Smooth muscle cell (in vitro differentiated cells): ENCODE measurements around the gene MYO1D. TPM values are rescaled to one million over a fixed set of nuclear protein-coding genes. Genes with fewer than 3 reads are reported as not detected.

Experiments used
- DNase-seq: peaks from one replicate; lab custom pipeline; 2025; ENCODE audit not compliant: unreplicated experiment; lab: John Stamatoyannopoulos, UW
- H2AFZ ChIP-seq: fragments of 200-600 bp; sonication (generic); 2 replicates; pipeline ENCODE4 v1.6.0; 2016; ENCODE audit warnings: antibody characterized with exemption, low read depth, mild to moderate bottlenecking
- H3F3A ChIP-seq: fragments of 200-600 bp; sonication (generic); 2 replicates; pipeline ENCODE4 v1.6.0; 2017; ENCODE audit warnings: antibody characterized with exemption, low read depth
- H3K27ac ChIP-seq: fragments of 200-600 bp; sonication (generic); 2 replicates; pipeline ENCODE4 v1.5.1; 2016; ENCODE audit warnings: low read depth, mild to moderate bottlenecking
- H3K27me3 ChIP-seq: fragments of 200-600 bp; sonication (generic); 2 replicates; pipeline ENCODE4 v1.6.1; 2016; ENCODE audit warnings: low read depth, mild to moderate bottlenecking
- H3K36me3 ChIP-seq: fragments of 200-600 bp; sonication (generic); 2 replicates; pipeline ENCODE4 v1.5.1; 2016; ENCODE audit warnings: low read depth
- H3K4me1 ChIP-seq: fragments of 200-600 bp; sonication (generic); 2 replicates; pipeline ENCODE4 v1.5.1; 2016; ENCODE audit warnings: low read depth
- H3K4me2 ChIP-seq: fragments of 200-600 bp; sonication (generic); 2 replicates; pipeline ENCODE4 v1.6.0; 2016; ENCODE audit warnings: mild to moderate bottlenecking
- H3K4me3 ChIP-seq: fragments of 200-600 bp; sonication (generic); 2 replicates; pipeline ENCODE4 v1.5.1; 2016; ENCODE audit warnings: mild to moderate bottlenecking
- H3K79me2 ChIP-seq: fragments of 200-600 bp; sonication (generic); 2 replicates; pipeline ENCODE4 v1.6.0; 2016; ENCODE audit warnings: low read depth, mild to moderate bottlenecking
- H3K9ac ChIP-seq: fragments of 200-600 bp; sonication (generic); 2 replicates; pipeline ENCODE4 v1.6.0; 2016; ENCODE audit warnings: low read depth
- H3K9me3 ChIP-seq: fragments of 200-600 bp; sonication (generic); replicated peaks from 2 replicates; pipeline ENCODE4 v1.5.1; 2016; ENCODE audit warnings: low read depth
- H4K20me1 ChIP-seq: fragments of 200-600 bp; sonication (generic); 2 replicates; pipeline ENCODE4 v1.6.0; 2016; ENCODE audit warnings: low read depth
- WGBS: methylation state at CpG from one replicate; pipeline ENCODE4 v1.1.7; 2016; ENCODE audit warnings: low lambda C conversion rate; 5-methylcytosine and 5-hydroxymethylcytosine counted together
- polyA plus RNA-seq: library from polyadenylated mRNA; unstranded; fragments of >200 nt; fragmentation: Nextera tagmentation; extraction: Ambion mirVana; gene quantifications from 2 replicates; pipeline ENCODE4 v1.2.1, GENCODE V29; 2016
- small RNA-seq: library from RNA; depleted of rRNA; stranded (forward); fragments of <200 nt; gene quantifications from one replicate; pipeline ENCODE3, GENCODE V24; 2014
- total RNA-seq: library from RNA; depleted of rRNA; stranded (reverse); fragments of >200 nt; gene quantifications from 2 replicates; pipeline ENCODE4 v1.2.3, GENCODE V29; 2014
- TF ChIP-seq, protein P1 (sequence below): fragments of 200-600 bp; sonication (generic); IDR thresholded peaks from 2 replicates; pipeline ENCODE4 v1.5.1; 2017; ENCODE audit warnings: borderline replicate concordance, mild to moderate bottlenecking, antibody characterized with exemption; ENCODE audit not compliant: insufficient read depth, poor library complexity, severe bottlenecking

The MYO1D gene
- total and polyA plus RNA-seq, 2 experiments from 2014 or later: 13.9 to 35.7 TPM

DNA sequence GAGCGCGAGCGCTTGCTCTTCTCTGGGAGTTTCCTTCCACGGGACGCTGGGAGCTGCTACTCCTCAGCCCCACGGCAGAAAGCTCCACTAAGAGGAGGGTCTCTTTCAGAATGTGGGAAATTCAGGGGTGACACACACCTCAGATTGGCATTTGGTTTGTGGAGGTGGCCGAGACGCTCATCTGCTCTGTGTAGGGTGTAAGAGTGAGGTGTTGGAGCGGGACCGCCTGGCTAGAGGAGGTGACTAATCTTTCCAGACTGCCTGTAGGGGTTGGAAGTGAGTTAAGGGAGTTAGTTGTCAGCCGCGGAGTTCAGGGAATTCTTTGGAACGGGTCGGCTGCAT lies 431.9 kb downstream of the MYO1D start:
- Histone ChIP-seq H4K20me1 (peaks cover 49% of the 10 kb centered on the region), H2AFZ (peak overlapping the region; percentile 49), H3K9ac (peak overlapping the region; percentile 98), H3K4me3 (peak overlapping the region; percentile 77), H3K27ac (peak overlapping the region; percentile 99), H3K79me2 (peaks cover 51% of the 10 kb centered on the region), H3K36me3 (no peaks in the 10 kb centered on the region), H3K4me1 (peaks cover 12% of the 10 kb centered on the region), H3K4me2 (peak overlapping the region; percentile 88), H3K27me3 (no peaks in the 10 kb centered on the region), H3F3A (no peaks in the 10 kb centered on the region), H3K9me3 (no peaks in the 10 kb centered on the region)
- peak; percentile 67 for DNase-seq
- TF ChIP-seq, protein P1, sequence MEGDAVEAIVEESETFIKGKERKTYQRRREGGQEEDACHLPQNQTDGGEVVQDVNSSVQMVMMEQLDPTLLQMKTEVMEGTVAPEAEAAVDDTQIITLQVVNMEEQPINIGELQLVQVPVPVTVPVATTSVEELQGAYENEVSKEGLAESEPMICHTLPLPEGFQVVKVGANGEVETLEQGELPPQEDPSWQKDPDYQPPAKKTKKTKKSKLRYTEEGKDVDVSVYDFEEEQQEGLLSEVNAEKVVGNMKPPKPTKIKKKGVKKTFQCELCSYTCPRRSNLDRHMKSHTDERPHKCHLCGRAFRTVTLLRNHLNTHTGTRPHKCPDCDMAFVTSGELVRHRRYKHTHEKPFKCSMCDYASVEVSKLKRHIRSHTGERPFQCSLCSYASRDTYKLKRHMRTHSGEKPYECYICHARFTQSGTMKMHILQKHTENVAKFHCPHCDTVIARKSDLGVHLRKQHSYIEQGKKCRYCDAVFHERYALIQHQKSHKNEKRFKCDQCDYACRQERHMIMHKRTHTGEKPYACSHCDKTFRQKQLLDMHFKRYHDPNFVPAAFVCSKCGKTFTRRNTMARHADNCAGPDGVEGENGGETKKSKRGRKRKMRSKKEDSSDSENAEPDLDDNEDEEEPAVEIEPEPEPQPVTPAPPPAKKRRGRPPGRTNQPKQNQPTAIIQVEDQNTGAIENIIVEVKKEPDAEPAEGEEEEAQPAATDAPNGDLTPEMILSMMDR: no peak
- under 1% methylated on average over 14 of the region's 14 CpGs for WGBS

GRCh38 chr17:32444301-32445073 lies 432.4 kb downstream of the MYO1D start, which contains the start of gene PSMD11:
Gene PSMD11 (plus strand): TSS chr17:32444510. CDS start chr17:32444524, 14 bp downstream.
- WGBS: 1% methylated on average over 52 of the region's 74 CpGs
- Histone ChIP-seq H3F3A (no peaks in the 10 kb centered on the region), H3K9me3 (no peaks in the 10 kb centered on the region), H3K27me3 (no peaks in the 10 kb centered on the region), H3K79me2 (peaks cover 46% of the 10 kb centered on the region), H2AFZ (peak within 1 kb of the TSS; percentile 83), H3K27ac (peak within 1 kb of the TSS; percentile 99), H3K4me2 (peak within 1 kb of the TSS; percentile 88), H3K9ac (peak within 1 kb of the TSS; percentile 98), H3K4me3 (peak within 1 kb of the TSS; percentile 77), H3K36me3 (no peaks in the 10 kb centered on the region), H4K20me1 (peaks cover 43% of the 10 kb centered on the region), H3K4me1 (peaks cover 12% of the 10 kb centered on the region)
- TF ChIP-seq, protein P1: peak; percentile 94
- DNase-seq: peak; percentile 90

DNA sequence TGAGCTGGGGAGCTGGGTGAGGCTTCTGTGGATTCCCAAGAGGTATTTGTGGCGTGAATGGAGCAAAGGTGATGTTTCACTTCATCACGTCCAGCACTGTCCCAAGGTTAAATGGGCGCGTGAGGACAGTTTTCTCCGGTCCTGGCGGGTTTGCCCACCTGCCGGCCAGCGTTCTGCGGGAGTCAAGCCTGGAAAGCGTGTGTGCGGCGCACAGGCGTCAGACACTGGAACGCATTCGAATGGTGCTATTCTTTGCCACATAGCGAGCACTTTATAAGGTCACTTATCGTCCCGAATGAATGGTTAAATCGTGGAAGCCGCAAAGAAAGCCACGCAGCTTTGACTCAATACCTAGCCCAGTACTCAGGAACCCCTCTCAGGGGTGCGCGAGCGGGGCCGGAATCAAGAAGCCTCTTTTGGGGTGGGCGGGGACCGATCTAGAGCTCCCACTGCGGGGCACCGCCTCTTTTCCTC lies 433.1 kb downstream of the MYO1D start:
- H3K27ac ChIP-seq: no peak overlapping the region
- peak overlapping the region; percentile 25 for H3K9ac ChIP-seq
- H3K4me3 ChIP-seq: peak overlapping the region; percentile 77
- peaks cover 37% of the 10 kb centered on the region for H4K20me1 ChIP-seq
- no peaks in the 10 kb centered on the region for H3K9me3 ChIP-seq
- peak overlapping the region; percentile 88 for H3K4me2 ChIP-seq
- whole genome bisulfite sequencing: 8% methylated on average over 29 of the region's 29 CpGs
- no peaks in the 10 kb centered on the region for H3F3A ChIP-seq
- peaks cover 39% of the 10 kb centered on the region for H3K79me2 ChIP-seq
- H3K4me1 ChIP-seq: peaks cover 12% of the 10 kb centered on the region
- DNase-seq: no peak
- peak overlapping the region; percentile 83 for H2AFZ ChIP-seq
- H3K27me3 ChIP-seq: no peaks in the 10 kb centered on the region
- H3K36me3 ChIP-seq: no peaks in the 10 kb centered on the region
- TF ChIP-seq, protein P1: no peak

Small RNA genes lying within 50 kb of the gene (small RNA-seq; reads per million reads assigned to genes)
- not detected for gene RF00019

Other genes with a start within 250 kb of the MYO1D start
- gene TMEM98, start 51.0 kb upstream of the MYO1D start, total RNA-seq: 157 and 190 TPM in 2 replicates
- 215 and 222 TPM in 2 replicates for gene TMEM98, start 51.0 kb upstream of the MYO1D start, polyA plus RNA-seq
- gene SPACA3, start 114.7 kb upstream of the MYO1D start, total RNA-seq: not detected in 2 replicates
- not detected in 2 replicates for gene SPACA3, start 114.7 kb upstream of the MYO1D start, polyA plus RNA-seq